Stimulated activated effector memory CD8-positive, alpha-beta T cell treated with anti-CD3 and anti-CD28 coated beads, Interleukin-12 subunit alpha, Interleukin-12 subunit beta, amount 100 ng/mL, for 72 hours (primary cell): Measurements from ENCODE around the gene MRPL2.

Experiments
- ATAC-seq: fragments of 150-1000 bp; cut with Tn5 transposase; 2 replicates; pipeline ENCODE4 v1.10.0; 2021
- DNase-seq, 2 donors: peaks; one replicate each; pipeline ENCODE4 v3.0.0; 2021 to 2022; ENCODE audit warnings: low spot score in 2 of 2
- H3K27ac Mint-ChIP-seq: one replicate; pipeline ENCODE4 v1.8.0; 2022; ENCODE audit warnings: mild to moderate bottlenecking, mixed read lengths
- H3K36me3 Mint-ChIP-seq: one replicate; pipeline ENCODE4 v1.8.0; 2022; ENCODE audit warnings: mild to moderate bottlenecking, mixed read lengths
- H3K4me1 Mint-ChIP-seq: one replicate; pipeline ENCODE4 v1.8.0; 2022; ENCODE audit warnings: mixed read lengths
- H3K4me3 Mint-ChIP-seq: one replicate; pipeline ENCODE4 v1.8.0; 2022; ENCODE audit warnings: mild to moderate bottlenecking, mixed read lengths
- H3K9me3 Mint-ChIP-seq: one replicate; pipeline ENCODE4 v1.8.0; 2022; ENCODE audit warnings: mixed read lengths

Gene MRPL2

DNA sequence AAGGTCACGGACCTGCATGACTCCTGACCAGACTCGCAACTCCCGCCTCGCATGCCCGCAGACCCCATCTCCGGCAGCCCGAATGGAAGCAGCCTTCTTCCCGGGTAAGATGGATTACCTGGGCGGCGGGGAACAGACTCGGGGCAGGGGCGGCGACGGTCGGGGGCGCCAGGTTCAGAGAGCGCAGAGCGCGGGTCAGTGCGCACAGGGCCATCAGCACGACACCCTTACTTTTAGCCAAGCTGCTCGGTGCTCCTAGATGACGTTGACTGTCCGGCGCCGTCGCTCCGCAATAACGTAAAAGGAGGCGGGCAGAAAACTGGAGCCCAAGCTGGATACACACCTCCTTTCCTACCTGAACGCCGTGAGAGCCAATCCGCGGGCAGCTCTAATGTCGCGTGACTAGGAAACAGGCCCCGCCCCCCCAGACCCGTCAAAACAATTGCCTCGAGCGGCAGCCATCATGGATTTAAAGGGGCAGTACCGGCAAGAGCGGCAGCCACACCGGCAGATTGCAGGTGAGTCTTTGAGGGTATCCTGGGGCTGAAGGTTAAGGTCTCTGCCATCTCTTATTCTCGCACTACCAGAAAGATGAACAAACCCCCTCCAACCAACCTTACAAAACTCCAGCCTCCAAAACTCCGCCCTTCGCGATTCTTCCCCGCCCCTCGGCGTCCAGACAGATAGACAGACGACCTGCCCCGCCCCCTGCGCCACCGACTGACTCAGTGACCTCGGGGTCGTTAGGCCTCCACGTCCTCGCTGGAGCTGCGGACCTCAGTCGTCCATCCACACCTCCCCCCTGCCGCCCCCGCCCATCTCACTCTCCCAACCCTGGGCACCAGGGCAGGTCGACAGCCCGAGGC is at the start of gene MRPL2, which contains the start of gene KLC4:
Gene MRPL2, minus strand, starts transcription at position 267 of the 866 bp plus-strand sequence. Its CDS starts 53 bp downstream, at position 214.
Gene KLC4, plus strand, starts transcription at position 464 of the 866 bp plus-strand sequence. CDS start 1,705 bp downstream, outside the sequence.
- peak; percentile 96 for ATAC-seq
- peaks cover 55% of the 10 kb centered on the region for H3K36me3 Mint-ChIP-seq
- peak within 1 kb of the TSS; percentile 98 for H3K27ac Mint-ChIP-seq
- H3K4me1 Mint-ChIP-seq: peaks cover 32% of the 10 kb centered on the region
- peak within 1 kb of the TSS; percentile 86 for H3K4me3 Mint-ChIP-seq
- peak; percentile 89 to 97 for DNase-seq
- no peaks in the 10 kb centered on the region for H3K9me3 Mint-ChIP-seq

DNA sequence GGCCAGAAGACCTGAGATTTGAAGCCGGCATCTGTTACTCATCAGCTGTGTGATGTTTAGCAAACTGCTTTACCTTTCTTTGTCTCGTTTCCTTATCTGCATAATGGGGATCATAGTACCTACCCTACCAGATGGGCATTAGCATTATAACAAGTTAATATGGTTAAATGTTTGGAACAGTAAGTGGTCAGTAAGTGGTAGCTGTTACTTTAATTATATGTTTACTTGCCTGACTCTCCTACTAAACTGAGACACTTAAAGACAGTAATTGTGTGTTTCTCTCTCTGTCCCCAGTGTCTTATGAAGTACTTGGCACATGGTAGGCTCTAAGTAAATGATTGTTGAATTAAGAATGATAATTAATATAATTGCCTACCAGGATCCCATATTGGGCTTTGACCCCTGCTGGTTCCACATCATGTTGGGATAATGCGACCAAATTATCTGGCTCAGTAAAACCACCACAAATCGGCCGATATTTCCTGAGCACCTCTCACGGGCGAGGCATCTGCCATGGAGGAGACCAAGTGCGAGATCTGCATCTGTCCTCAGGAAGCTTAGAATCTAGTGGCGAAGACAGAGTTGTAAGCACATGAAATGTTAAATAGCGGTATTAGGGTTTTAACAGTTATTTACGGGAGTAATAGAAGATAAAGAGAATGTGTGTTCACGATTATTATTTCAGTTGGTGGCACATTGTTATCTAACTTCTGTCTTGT is 48.3 kb upstream of the MRPL2 start:
- Mint-ChIP-seq H3K4me1 (no peaks in the 10 kb centered on the region), H3K4me3 (no peak overlapping the region), H3K9me3 (no peaks in the 10 kb centered on the region), H3K36me3 (no peaks in the 10 kb centered on the region), H3K27ac (no peak overlapping the region)
- ATAC-seq: no peak
- no peak for DNase-seq

DNA sequence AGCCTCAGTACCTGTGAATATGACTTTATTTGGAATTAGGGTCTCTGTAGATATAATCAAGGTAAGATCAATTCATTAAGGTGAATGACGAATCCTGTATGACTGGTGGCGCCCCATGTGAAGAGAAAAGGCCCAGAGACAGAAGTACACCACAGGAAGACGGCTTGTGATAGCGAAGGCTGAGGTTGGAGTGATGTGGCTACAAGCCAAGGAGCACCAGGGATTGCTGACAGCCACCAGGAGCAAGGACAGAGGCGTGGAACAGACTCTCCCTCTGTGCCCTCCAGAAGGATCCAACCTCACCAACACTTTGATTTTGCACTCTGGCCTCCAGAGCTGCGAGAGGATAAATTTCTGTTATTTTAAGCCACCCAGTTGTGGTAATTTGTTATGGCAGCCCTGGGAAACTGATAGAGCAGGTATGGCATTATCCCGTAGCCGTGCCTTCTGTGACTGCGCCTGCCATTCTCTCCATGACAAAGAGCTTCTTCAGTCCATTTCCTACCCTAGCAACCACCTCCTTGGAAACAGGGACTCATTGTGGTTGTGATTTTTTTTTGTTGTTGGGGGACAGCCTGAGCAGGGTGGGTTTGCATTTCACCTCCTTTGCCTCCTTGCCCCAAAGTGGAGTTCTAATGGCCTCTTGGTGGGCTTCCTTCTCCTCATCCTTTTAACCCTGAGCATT is 46.4 kb upstream of the MRPL2 start:
- Mint-ChIP-seq H3K27ac (peak overlapping the region; percentile 38), H3K9me3 (no peaks in the 10 kb centered on the region), H3K36me3 (no peaks in the 10 kb centered on the region), H3K4me1 (no peaks in the 10 kb centered on the region), H3K4me3 (no peak overlapping the region)
- no peak for ATAC-seq
- no peak for DNase-seq

DNA sequence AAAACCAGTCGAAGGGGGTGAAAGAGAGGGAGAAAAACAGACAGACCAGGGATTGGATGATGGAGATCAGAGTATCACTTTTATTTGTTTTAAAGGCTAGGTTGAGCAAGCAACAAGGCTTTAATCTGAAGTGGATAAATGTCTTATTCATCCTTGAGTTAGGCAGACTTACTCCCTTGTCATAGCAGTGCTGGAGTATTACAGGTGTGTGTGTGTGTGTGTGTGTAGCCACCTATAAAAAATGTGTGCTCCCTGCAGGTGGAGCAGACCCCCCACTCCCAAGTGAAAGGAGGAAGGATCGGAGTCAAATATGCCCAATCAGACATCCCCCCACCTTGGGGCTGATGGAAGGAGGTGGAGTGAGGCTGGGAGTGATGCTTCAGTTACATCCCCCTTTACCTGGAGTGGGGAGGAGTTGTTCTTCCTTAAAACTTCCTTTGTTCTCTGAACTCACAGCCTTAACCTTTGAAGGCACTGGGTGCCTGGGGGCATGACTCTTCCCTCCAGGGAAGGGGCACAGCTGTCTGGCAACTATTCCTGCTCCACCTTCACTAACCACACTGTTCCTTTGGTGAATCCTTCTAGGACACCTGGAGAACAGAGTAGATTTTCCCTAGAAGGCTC is 44.1 kb upstream of the MRPL2 start:
- no peak overlapping the region for H3K27ac Mint-ChIP-seq
- H3K4me3 Mint-ChIP-seq: no peak overlapping the region
- ATAC-seq (no peak), DNase-seq (no peak)
- H3K36me3 Mint-ChIP-seq: no peaks in the 10 kb centered on the region
- no peaks in the 10 kb centered on the region for H3K4me1 Mint-ChIP-seq
- H3K9me3 Mint-ChIP-seq: no peaks in the 10 kb centered on the region

DNA sequence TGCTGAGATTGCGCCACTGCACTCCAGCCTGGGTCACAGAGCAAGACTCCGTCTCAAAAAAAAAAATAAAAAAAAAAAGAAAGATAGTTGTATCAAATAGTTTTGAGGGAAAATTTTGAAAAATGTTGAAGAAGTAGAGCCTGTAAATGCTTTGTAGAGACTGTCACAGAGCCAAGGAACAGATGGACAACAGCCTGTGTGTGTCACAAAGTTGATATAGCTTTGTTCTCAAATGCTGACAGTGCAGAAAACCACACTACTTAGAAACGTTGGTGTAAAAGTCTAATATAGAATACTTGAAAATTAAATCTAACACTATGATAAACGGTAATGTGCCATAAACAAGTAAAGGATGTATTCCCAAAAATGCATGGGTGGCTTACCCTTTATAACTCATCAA is 42.3 kb upstream of the MRPL2 start:
- no peak for DNase-seq
- H3K4me1 Mint-ChIP-seq: no peaks in the 10 kb centered on the region
- H3K27ac Mint-ChIP-seq: no peak overlapping the region
- H3K4me3 Mint-ChIP-seq: no peak overlapping the region
- H3K36me3 Mint-ChIP-seq: no peaks in the 10 kb centered on the region
- ATAC-seq: no peak
- H3K9me3 Mint-ChIP-seq: no peaks in the 10 kb centered on the region

DNA sequence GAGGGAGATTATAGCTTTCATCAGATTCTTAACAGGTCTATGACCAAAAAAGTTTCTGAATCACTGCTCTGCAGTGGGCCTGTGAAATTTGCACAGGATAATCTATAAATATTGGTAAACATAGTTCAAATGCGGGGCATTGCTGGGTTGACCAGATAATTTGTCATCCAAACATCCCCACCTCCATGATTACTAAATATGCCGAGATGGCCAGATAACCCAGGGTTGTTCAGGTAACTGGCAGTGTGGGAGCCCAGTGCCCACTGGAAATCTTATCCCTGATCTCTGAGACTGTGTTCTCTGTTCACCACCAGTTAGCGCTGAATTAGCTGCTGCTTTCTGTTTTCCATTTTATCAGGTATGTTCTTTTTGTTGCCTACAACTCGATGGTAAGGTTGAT is 38.3 kb upstream of the MRPL2 start:
- ATAC-seq (no peak), DNase-seq (no peak)
- Mint-ChIP-seq H3K27ac (no peak overlapping the region), H3K36me3 (no peaks in the 10 kb centered on the region), H3K4me3 (no peak overlapping the region), H3K4me1 (peaks cover 13% of the 10 kb centered on the region), H3K9me3 (no peaks in the 10 kb centered on the region)

DNA sequence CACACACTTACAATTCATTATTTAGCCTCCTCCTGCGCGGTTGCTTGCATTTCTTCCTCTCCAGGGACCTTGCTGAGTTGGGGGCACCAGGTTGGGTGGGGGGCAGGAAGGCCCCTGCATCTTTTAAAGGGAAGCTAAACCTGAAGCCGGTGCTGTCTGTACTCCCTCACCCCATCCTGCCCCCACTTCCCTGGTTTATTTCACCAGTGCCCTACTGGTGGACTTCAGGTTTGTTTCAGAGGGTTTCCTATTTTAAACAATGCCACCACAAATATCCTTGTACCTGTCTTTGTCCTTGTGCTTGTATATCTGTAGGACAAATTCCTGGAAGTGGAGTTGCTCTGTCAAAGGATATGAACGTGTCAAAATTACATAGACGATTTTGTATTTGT is 37.9 kb upstream of the MRPL2 start:
- Mint-ChIP-seq H3K36me3 (no peaks in the 10 kb centered on the region), H3K4me3 (no peak overlapping the region), H3K27ac (no peak overlapping the region), H3K4me1 (peaks cover 13% of the 10 kb centered on the region), H3K9me3 (no peaks in the 10 kb centered on the region)
- DNase-seq: no peak
- no peak for ATAC-seq

DNA sequence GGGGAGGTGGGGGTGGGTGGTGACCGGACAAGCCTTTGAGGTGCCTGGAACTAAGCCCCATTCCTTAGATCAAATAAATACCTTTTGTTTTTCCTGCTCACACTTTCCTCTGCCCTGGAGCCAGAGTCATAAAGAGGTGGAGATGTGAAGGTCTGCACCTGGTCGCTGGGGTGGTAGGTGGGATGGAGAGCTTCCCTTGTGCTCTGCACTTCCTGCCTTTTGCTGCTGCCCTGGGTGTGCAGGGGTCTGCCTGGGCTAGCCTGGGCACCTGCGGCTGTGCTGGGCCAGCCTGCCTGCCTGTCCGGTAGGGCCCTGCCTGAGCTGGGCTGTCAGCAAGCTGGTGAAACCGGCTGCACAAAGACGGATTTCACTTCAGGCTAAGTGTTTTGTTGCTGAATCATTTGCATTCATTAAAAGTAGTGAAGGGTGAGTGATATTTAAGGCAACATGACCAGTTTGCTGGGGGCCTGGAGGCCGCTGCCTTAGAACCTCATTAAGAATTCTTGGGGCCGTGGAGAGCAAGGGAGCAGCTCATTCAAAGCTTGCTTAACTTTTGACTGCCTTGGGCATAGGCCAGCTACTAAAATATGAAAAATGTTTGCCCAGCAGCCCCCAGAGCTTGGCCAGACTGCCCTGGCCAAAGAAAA is 37.3 kb upstream of the MRPL2 start:
- no peak overlapping the region for H3K27ac Mint-ChIP-seq
- H3K4me1 Mint-ChIP-seq: peaks cover 13% of the 10 kb centered on the region
- H3K36me3 Mint-ChIP-seq: no peaks in the 10 kb centered on the region
- no peaks in the 10 kb centered on the region for H3K9me3 Mint-ChIP-seq
- ATAC-seq (no peak), DNase-seq (no peak)
- H3K4me3 Mint-ChIP-seq: no peak overlapping the region

DNA sequence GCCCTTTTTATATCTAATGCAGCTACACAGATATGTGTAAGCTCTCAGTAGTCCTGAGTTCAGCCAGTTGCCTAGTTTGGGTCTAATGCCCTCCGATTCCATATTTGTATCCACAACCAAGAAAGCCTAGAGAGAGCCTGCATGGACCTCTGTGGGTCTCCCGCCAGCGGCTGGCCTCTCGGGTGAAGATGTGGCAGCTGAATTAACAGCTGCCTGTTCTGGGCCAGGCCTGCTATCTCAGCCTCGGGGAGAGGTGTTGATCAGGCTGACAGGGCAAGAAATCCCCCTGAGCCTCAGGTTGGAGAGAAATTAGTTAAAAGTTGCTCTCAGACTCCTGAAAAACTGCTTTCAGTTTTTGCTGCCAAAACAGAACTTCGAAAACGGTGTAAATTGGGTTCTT is 36.7 kb upstream of the MRPL2 start:
- Mint-ChIP-seq H3K4me3 (no peak overlapping the region), H3K27ac (no peak overlapping the region), H3K9me3 (no peaks in the 10 kb centered on the region), H3K36me3 (no peaks in the 10 kb centered on the region), H3K4me1 (peaks cover 13% of the 10 kb centered on the region)
- DNase-seq (no peak), ATAC-seq (peak; percentile 34)

DNA sequence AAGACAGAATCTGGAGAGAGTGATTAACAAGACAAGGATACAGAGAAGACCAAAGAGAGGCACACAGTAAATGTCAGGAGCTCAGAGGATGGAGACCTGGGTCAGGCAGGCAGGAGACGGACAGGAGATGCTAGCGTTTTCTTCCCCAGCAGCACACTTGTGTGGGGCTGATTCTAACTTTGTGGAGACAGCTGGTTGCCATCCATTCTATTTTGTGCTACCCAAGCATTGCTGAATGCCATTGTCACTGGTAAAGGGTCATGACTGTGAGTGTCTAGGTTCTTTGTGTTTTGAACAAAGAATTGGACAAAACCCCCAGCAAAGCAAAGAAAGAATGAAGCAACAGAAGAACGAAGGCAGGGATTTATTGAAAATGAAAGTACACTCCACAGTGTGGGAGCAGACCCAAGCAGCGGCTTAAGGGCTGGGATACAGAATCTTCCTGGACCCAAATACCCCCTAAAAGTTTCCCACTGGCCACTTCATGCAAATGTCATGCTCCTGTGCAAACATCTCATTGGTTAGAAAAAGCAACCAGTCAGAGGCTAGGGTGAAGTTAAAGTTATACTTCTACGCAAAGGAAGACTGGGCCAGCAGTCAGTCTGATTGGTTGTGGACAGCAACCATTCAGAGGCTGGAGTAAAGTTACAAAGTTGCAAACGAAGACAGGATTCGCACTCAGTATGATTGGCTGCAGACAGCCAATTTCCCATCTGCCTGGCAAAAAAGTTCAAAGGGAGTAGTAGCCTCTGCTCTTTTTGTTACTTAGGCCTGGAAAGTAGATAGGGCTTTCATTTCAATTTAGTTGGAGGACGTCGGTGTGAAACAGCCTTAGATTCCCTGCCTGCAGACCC is 34.4 kb upstream of the MRPL2 start:
- ATAC-seq: no peak
- Mint-ChIP-seq H3K4me1 (peaks cover 18% of the 10 kb centered on the region), H3K36me3 (no peaks in the 10 kb centered on the region), H3K9me3 (no peaks in the 10 kb centered on the region), H3K4me3 (peak overlapping the region; percentile 12), H3K27ac (no peak overlapping the region)
- no peak for DNase-seq

DNA sequence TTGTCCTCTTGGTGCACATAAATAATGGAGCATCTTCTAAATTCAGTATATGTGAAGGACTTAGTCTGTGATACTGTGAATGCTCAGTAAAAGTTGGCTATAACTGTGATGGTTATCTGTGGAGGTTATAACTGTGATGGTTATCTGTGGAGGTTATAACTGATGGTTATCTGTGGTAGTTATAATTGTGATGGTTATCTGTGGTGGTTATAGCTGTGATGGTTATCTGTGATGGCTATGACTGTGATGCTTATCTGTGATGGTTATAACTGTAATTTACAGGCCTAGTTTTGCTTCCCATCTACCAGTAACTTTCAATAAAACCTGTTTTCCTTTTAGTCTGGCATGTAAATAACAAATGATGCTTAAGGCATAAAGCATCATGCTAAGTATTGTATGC is 33.4 kb upstream of the MRPL2 start:
- ATAC-seq: no peak
- Mint-ChIP-seq H3K9me3 (no peaks in the 10 kb centered on the region), H3K27ac (no peak overlapping the region), H3K4me1 (peaks cover 18% of the 10 kb centered on the region), H3K36me3 (no peaks in the 10 kb centered on the region), H3K4me3 (no peak overlapping the region)
- no peak for DNase-seq

DNA sequence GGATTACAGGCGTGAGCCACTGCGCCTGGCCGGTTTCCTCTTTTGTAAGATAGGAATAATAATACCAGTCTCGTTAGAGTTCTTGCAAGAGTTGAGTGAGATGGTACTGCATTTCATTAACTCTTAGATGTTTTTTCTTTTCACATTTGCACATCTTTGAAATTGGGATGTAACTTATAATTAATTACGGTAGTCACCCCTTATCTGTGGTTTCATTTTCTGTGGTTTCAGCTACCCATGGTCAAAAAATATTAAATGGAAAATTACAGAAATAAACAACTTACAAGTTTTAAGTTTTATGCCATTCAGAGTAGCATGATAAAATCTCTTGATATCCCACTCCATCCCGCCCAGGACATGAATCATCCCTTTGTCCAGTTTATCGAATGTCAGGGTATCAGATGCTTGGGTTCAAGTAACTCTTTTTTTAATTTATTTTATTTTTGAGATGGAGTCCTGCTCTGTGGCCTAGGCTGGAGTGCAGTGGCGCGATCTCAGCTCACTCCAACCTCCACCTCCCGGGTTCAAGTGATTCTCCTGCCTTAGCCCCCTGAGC is 32.3 kb upstream of the MRPL2 start:
- Mint-ChIP-seq H3K27ac (no peak overlapping the region), H3K4me3 (no peak overlapping the region), H3K9me3 (no peaks in the 10 kb centered on the region), H3K36me3 (no peaks in the 10 kb centered on the region), H3K4me1 (peaks cover 18% of the 10 kb centered on the region)
- ATAC-seq (no peak), DNase-seq (no peak)

DNA sequence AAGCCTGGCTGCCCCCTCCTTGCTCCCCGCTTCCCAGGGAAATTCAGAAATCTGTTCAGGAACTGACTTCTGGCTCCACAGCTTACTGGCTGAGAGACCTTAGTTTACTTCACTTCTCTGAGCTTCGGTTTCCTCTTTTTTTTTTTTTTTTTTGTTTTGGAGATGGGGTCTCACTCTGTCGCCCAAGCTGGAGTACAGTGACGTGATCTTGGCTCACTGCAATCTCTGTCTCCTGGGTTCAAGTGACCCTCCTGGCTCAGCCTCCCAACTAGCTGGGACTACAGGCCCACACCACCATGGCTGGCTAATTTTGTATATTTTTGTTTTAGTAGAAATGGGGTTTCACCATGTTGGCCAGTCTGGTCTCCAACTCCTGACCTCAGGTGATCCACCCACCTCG is 31.8 kb upstream of the MRPL2 start:
- H3K36me3 Mint-ChIP-seq: no peaks in the 10 kb centered on the region

DNA sequence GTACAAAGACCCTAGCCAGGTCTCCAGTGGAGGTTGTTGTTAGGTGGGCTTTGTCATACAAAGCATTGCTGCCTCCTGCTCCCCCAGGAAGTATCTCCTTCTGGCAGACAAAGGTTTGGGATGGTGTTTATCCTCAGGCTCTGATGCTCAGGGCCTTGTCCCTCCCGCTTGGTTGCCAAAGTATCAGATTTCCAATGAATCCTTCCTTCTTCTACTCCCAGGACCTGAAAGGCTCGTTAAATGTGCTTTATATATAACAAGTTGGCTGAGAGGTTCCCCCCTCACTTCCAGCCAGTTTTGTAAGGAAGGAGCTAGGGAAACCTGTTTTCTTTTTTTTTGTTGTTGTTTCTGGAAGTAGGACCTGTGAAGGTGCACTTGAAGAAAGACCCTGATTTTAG is 31.3 kb upstream of the MRPL2 start:
- no peak overlapping the region for H3K4me3 Mint-ChIP-seq
- peaks cover 24% of the 10 kb centered on the region for H3K4me1 Mint-ChIP-seq
- no peaks in the 10 kb centered on the region for H3K9me3 Mint-ChIP-seq

More for the DNA sequence above, 31.8 kb upstream of the MRPL2 start:
- H3K27ac Mint-ChIP-seq: no peak overlapping the region
- H3K4me1 Mint-ChIP-seq: peaks cover 21% of the 10 kb centered on the region
- H3K4me3 Mint-ChIP-seq: no peak overlapping the region
- ATAC-seq (no peak), DNase-seq (no peak)
- H3K9me3 Mint-ChIP-seq: no peaks in the 10 kb centered on the region

More for the DNA sequence above, 31.3 kb upstream of the MRPL2 start:
- ATAC-seq (no peak), DNase-seq (no peak)
- Mint-ChIP-seq H3K36me3 (no peaks in the 10 kb centered on the region), H3K27ac (no peak overlapping the region)
